GM19193 (cell line): ENCODE data around the gene MYO5B.

Experiments used
- POLR2A ChIP-seq: IDR thresholded peaks from 4 replicates; pipeline ENCODE4 v1.6.1; 2011; ENCODE audit not compliant: insufficient read depth, insufficient read length; ENCODE audit errors: extremely low read depth

Gene MYO5B

GRCh38 chr18:49968644-49969309 is 226.2 kb downstream of the MYO5B start:
- no peak for TF ChIP-seq POLR2A

- no peak for TF ChIP-seq POLR2A
Measured at GRCh38 chr18:49967636-49968313, 227.2 kb downstream of the MYO5B start.

- TF ChIP-seq POLR2A, result no peak
Measured at GRCh38 chr18:49967171-49967570, 227.8 kb downstream of the MYO5B start.

- TF ChIP-seq POLR2A, result no peak
Measured at GRCh38 chr18:49966090-49966489, 228.9 kb downstream of the MYO5B start.

- no peak for TF ChIP-seq POLR2A
Measured at GRCh38 chr18:49963217-49963616, 231.7 kb downstream of the MYO5B start.

- TF ChIP-seq POLR2A, result no peak
Measured at GRCh38 chr18:49961271-49961670, 233.7 kb downstream of the MYO5B start.

GRCh38 chr18:49960376-49960775 is 234.6 kb downstream of the MYO5B start:
- TF ChIP-seq POLR2A, result no peak

GRCh38 chr18:49959176-49959575 is 235.8 kb downstream of the MYO5B start:
- no peak for TF ChIP-seq POLR2A

GRCh38 chr18:49955263-49955662 is 239.7 kb downstream of the MYO5B start:
- TF ChIP-seq POLR2A, result no peak

GRCh38 chr18:49953391-49953790 is 241.6 kb downstream of the MYO5B start:
- TF ChIP-seq POLR2A, result no peak

- TF ChIP-seq POLR2A, result no peak
Measured at GRCh38 chr18:49949951-49950395, 245.0 kb downstream of the MYO5B start.

- TF ChIP-seq POLR2A, result no peak
Measured at GRCh38 chr18:49948975-49949374, 246.0 kb downstream of the MYO5B start.

GRCh38 chr18:49944663-49945062 is 250.3 kb downstream of the MYO5B start:
- TF ChIP-seq POLR2A, result no peak

GRCh38 chr18:49936821-49937220 is 258.1 kb downstream of the MYO5B start:
- TF ChIP-seq POLR2A, result no peak

GRCh38 chr18:49935215-49935614 is 259.7 kb downstream of the MYO5B start:
- TF ChIP-seq POLR2A, result no peak

- no peak for TF ChIP-seq POLR2A
Measured at GRCh38 chr18:49934457-49934856, 260.5 kb downstream of the MYO5B start.

- no peak for TF ChIP-seq POLR2A
Measured at GRCh38 chr18:49933530-49934128, 261.3 kb downstream of the MYO5B start.

- TF ChIP-seq POLR2A, result no peak
Measured at GRCh38 chr18:49931760-49932159, 263.2 kb downstream of the MYO5B start.
